DMS79 (cell line): ENCODE results near the gene KCNG4.

Experiments
- DNase-seq: peaks from one replicate; lab custom pipeline; 2025; lab: John Stamatoyannopoulos, UW

KCNG4 gene

DNA sequence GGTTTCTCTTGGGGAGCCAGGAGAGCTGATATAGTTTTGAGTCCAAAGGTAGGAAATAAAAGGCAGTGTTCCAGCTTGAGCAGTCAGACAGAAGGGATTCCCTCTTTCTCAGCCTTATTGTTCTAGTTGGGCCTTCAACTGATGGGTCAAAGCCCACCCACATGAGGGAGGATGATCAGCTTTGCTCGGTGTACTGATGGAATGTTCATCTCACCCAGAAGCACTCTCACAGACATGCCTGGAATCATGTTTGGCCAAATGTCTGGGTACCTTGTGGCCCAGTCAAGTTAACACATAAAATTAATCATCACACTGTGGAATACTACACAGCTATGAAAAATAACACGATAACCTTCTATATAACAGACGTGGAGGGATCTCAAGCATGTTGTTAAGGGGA lies 23.1 kb upstream of the KCNG4 start:
- no peak for DNase-seq

DNA sequence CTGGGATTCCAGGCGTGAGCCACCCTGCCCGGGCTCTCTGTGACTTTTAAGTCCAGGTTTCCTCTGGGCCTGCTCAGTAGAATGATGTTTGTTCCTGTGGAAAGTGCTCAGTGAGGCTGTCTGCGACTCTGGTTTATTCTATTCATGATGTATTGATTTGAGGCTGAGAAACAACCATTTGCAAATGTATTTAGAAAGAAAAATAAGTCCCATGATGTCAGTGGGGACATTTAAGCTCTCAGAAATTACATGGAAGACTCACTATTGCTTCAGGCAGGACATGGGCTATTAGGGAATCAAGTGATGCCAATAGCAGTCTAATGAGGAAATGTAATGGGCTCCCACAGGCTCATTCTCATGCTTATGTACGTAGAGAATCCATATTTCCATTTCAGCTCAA lies 22.2 kb upstream of the KCNG4 start:
- DNase-seq, result no peak

DNA sequence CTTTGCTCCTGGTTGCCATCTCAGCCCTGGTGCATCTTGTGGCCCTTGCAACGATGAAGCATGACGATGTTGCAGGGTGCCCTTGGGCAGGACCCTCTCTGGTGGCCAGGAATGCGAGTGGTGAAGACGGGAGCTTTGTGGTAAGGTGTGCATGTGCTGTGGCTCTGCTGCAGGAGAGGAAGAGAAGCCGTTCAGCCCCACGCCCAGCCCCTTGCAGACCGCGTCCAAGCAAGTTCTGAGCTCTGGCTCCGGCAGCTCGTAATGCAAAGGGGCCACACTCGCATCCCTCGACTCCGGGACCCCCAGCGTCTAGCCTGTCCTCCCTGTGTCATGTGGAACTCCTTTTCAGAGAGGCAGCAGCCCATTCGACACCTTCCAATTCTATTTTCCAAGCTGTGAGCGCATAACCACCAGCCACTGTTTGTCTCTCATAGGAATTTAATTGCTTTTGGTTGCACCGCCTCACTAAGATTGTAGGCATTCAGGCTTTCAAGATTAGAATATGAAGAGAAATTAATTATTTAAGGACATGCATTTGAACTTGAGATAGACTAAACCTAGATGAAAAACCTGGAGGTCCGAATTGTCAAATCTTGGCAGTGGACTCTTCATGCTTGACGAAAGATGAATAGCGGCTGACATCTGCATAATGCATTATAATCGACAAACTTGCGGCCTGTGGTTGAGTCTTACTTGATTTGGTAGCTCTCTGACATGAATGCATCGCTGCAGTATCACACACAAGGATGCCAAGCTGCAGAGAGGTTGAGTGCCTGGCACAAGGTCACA lies 21.1 kb upstream of the KCNG4 start:
- DNase-seq, result no peak

DNA sequence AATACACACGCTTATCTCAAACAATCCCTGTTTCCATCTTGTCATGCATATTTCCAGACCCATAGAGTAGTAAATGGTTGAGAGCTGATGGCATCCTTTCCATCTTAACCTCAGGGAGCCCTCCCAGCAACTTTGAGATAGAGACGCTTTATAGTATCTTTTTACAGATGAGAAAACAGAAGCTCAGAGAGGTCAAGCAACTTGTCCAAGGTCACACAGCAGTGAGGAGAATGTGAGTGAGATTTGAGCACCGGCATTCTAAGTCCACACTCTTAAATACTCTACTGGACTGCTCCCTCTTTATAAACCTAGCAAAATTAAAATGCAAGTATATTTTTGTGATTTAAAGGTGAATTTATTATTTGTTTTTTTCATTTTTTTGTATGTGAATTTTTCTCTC lies 19.9 kb upstream of the KCNG4 start:
- no peak for DNase-seq

DNA sequence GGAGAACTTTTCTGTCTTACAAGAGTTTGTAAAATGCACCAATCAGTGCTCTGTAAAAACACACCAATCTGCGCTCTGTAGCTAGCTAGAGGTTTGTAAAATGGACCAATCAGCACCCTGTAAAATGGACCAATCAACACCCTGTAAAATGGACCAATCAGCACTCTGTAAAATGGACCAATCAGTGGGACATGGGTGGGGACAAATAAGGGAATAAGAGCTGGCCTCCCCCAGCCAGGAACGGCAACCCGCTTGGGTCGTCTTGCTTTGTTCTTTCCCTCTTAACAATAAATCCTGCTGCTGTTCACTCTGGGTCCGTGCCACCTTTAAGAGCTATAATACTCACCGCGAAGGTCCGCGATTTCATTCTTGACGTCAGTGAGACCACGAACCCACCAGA lies 18.5 kb upstream of the KCNG4 start:
- DNase-seq, result no peak

DNA sequence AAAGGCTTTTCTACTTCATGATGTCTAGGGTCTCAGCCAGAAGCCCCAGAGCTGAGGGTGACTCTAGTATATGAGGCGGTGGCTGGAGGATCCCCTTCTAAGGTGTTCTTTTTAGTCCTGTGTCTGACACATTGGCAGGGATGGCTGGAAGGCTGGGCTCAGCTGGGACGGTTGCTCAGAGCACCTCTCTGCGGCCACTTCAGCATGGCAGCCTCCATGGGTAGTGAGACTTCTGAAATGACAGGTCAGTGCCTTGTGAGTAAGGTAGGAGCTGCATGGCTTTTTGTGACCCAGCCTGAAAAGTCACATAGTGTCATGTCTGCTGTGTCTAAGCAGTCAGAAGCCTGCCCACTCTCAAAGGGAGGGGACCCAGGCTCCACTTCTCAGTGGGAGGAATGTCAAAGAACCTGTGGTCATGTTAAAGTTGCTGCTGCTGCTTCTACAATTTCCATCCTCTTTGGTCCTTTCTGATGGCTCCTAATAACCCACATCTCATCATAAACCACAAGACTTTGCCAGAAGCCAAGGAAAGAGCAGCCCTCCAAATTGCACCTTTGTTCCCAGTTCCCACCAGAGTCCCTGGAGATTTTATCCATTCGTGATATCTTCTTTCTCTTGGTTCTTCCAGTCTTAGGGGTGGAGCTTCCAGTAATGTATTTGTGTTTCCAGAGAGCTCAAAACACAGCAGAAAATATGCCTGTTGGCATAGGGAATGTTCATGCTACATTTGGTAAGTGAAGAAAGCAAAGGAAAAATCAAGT lies 15.4 kb upstream of the KCNG4 start:
- DNase-seq, result no peak

DNA sequence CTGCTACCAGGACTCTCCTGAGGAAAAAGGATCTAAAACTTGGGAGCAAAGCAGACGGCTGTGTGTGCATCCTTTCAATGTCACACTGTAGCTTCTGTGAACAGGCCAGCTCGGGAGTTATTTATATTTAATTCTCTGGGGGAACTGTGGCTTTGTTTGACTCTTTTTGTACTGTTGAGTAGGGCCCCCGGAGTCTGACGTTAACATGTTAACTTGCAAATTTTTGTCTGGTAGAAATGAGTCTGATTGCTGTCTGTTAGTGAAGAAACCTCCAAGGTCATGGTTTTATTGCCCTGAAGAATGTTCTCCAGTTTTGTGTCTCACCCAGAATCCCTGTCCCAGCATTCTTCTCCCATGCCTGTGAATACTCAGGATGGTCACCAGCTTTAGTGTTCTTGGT lies 14.2 kb upstream of the KCNG4 start:
- no peak for DNase-seq

DNA sequence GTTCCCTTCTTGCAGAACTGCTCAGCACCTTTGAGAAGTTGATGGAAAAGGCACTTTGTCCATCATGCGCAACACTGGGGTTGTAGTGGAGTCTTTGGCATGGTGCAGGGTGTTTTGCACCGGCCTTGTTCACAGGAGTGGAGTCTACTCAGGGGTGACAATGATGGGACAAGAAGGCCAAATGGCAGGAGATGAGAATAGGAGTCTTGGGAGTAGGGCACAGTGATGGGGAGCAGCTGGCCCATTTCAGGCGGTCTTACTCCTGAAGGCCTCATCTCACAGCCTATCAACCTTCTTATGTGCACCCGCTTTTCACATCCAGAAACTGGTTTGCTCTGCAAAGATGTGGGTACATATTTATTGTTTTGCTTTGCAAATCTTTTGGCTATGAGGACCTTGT lies 13.4 kb upstream of the KCNG4 start:
- DNase-seq, result no peak

DNA sequence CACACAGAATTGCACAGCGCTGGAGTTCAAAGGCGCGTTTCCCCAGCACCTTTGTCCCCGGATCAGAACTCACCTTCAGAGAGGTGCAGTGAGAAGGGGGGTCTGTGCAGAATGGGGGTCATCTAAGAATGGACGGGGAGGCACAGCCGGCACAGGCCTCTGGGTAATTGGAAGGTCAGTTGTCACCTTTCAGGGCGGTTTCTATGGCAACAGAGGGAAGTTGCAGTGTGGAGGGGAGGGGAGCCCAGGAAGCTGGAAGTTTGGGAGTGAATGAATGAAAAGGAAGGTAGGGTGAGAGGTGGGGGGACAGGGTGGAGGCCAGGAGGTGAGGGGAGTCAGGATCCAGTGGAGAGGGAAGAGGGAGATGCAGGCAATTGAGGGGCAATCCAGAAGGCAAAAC lies 12.4 kb upstream of the KCNG4 start:
- DNase-seq, result no peak

DNA sequence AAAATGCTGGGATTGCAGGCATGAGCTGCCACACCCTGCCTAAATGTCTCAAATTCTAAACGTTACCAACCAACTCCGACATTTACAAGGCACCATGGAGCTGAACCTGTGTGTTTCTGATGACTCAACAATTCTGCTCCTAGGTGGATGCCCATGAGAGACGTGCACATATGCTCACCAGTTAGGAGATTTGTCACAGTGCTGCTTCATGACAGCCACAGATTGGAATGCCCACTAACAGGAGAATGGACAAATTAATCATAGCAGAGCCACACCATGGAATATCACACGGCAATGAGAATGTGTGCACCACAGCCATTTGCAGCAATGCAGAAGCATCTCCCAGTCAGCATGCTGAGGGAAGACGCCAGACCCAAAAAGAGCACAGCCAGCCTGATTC lies 8.0 kb upstream of the KCNG4 start:
- DNase-seq, result no peak

DNA sequence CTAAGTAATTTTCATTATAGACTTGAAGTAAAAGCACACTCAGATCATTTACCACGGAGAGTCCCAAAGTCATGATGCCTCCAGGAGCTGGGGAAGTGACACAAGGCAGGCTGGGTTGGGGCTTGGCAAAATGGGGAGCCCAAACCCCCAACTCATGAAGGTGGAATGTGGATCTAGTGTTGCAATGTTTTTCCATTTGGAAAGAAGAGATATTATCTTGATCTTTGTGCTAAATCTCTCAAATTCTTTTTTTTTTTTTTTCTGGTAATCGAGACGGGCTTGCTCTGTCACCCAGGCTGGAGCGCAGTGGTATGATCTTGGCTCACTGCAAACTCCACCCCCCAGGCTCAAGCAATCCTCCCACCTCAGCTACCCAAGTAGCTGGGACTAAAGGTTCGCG lies 7.5 kb upstream of the KCNG4 start:
- DNase-seq, result no peak

DNA sequence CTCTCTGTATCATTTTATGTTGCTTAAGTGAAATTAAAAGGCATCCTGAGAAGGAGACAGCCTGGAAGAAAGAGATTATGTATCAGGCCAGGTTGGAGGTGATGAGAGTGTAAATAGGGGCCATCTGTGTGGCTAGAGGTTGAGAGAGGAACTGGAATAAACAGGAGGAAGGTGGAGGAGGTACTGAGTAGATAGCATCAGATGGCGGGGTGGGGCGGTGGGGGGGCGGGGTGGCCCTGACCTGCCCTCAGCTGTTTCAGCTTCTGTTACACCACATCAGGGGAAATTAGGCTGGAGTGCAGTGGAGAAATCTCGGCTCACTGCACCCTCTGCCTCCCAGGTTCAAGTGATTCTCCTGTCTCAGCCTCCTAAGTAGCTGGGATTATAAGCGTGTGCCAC lies 6.9 kb upstream of the KCNG4 start:
- no peak for DNase-seq

DNA sequence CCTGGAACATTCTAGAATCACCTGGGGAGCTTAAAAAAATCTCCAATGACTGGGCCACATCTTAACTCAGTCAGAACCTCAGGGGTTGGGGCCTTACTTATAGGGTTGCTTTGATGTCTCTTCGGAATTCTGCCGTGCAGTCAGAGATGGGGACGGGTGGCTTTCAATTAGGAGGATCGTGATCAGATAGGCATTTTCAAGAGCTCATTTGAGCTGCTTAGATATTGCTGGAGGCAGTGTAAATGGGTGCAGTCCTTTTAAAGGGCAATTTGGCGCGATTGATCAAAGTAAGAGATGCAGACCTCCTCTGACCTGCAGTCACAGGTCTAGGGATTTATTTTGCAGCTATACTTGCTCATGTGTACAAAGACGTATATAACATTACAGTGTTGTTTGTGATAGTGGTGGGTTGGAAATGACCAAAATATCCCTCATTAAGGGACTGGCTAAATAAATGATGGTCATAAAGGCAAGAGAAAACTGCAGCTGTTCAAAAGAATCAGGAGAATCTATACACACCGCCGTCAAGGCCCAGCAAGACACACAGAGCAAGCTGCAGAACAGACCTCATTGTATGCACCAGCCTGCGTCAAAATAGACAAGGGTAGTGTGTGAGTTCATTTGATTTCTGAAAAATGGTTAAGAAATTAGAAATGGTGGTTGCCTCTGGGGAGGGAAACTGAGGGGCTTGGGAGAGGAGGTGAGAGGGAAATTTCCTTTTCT lies 6.3 kb upstream of the KCNG4 start:
- no peak for DNase-seq

DNA sequence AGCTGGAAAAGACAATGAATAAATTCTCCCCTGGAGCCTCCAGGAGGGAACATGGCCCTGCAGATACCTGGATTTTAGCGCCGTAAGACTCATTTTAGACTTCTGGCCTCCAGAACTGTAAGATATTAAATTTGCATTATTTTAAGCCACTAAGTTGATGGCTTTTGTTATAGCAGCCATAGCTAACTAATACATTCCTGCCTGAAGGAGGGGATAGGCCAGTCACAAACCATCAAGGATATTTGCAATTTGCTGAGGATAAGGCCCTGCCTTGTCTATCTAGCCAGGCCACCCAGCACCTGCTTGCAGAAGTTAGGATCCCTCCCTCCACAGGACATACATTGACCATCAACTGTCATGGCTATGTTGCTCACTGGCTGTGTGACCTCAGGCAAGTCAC lies 4.9 kb upstream of the KCNG4 start:
- DNase-seq, result no peak

DNA sequence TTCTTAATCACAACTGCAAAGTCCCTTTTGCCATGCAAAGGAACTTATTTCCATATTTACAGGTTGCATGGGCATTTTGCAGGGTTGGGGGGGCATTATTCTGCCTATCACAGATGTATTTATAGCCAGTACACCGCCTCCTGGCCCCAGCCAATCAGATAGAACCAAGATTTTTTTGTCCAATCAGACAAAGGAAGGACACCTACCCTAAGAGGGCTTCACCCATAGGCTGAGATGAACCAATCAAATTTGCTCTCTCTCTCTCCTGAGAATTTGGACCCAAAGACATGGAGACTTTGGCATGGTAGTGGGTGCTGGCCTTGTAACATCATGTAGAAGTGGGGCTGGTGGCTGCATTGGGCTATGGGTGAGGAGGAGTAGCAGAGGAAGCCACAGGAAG lies 3.9 kb upstream of the KCNG4 start:
- DNase-seq, result no peak

DNA sequence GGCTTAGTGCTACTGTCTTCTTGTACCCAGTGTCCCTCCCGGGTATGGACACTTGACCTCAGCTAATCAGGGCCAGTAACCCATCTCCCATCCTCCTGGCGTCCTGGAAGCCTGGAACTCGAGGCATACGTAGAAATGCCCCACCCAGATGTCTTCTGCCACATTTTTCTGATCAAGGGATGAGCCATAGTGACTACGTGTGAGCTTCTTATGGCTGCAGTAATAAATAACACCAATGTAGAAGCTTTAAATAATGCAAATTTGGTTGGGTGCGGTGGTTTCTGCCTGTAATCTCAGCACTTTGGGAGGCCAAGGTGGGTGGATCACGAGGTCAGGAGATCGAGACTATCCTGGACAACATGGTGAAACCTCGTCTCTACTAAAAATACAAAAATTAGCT lies 3.0 kb upstream of the KCNG4 start:
- DNase-seq, result no peak

DNA sequence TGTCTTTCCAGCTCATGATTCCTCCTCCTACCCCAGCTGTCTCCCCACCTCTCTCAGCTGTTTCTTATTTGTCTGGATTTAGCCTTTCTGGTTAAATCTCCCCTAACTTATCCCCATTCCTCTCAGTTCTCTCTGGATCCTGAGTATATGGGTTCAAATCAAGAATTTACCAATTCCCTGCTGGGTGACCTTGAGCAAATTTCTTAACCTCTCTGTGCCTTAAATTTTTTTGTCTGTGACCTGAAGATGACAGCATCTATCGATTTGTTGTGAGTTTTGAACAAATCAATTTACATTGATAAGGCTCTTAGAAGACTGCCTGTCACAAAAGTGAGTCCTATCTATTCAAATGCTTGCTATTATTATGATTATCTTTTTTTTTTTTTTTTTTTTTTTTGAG lies 2.0 kb upstream of the KCNG4 start:
- DNase-seq, result no peak

DNA sequence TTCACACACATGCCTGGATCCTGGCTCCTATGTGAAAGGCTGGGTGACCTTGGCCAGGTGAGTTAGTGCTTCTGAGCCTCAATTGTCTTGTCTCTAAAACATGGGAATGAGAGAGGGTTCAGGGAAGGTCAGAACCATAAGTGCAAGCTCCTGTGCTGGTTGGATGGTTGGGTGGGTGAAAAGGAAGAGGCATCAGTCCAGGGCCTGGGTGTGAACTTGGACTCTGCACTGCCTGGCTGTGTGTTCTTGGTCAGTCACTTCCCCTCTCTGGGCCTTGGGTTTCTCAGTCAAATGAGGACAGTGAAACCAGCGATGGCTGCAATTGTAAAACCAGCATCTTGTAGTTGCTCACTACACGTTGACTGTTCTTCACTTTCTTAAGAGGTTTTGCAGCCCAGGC lies 643 bp upstream of the KCNG4 start:
- DNase-seq, result no peak

DNA sequence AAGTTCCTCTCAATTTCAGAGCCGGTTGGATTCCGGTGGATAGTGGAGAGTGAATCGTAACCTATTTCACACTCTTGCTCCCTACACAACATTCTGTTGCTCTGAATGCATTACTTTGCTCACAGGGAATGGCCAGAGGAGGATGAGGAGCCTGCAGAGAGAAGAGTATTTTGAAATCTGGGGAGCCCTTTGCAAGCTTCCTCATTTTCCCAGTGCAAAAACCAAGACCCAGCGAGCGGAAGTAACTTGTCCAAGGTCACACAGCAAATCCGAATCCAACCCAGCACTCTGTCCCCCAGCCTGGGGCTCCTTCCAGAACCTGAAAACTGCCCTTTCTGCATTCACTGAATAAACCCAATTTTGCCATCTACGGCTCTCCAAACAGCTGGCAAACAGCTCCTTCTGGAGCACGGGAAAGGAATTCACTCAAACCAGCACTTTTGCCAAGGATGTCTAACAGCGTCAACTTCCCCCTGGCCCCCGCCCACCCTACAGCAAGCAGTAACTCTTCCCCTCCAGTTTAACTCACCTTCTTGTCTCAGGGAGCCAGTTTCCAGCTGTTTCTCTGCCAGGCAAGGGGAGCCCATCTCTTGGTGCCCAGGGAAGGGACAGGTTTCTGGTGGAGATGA lies 557 bp downstream of the KCNG4 start:
- no peak for DNase-seq

DNA sequence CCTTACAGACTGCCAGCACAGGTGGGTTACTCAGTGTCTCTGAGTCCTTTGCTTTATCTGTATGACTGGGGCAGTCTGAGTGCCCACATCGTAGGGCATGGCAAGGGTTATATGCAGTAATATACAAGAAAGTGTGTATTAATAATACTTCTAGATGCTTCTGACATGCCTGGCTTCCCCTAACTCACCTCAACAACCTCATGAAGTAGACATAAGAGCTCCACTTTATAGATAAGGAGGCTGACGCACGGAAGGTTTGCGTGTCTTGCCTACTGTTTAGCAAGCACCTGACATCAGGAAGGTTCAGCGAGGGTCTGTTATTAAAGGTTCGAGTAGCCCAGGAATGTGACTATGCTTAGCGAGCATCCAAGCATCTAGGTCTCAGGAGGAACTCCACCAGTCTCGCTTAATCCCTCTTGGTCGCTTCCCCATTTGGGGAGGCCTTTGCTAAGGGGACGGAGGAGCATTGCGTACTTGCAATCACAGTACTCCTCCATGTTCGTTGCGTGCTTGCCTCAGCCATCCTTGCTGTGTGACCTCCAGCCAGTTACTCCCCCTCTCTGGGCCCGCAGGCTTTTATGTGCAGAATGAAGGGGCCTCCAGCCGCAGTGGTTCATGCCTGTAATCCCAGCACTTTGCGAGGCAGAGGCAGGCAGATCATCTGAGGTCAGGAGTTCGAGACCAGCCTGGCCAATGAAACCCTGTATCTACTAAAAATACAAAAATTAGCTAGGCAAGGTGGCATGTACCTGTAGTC lies 1.6 kb downstream of the KCNG4 start:
- peak; percentile 87 for DNase-seq

DNA sequence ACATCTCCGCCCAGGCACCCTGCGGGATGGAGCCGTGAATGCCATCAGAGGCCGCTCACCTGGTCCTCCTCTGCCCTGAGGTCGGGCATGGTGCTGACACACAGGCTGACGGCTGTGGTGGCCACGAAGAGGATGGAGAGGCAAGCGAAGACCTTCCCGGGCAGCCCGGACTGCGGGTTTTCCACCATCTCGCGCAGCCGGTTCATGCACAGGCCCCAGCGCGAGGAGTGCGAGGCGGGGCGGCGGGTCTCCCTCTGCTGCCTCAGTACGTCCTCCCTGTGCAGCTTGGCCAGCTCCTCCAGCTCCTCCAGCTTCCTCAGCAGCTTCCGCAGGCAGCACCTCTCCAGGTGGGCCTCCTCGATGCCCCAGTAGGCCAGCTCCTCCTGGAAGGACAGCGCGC lies 3.1 kb downstream of the KCNG4 start:
- DNase-seq, result no peak
